Osteocyte (in vitro differentiated cells): Measurements from ENCODE around the gene PAQR7. TPM values are rescaled to one million over a fixed set of nuclear protein-coding genes. Genes with fewer than 3 reads are reported as not detected.
A peak's percentile ranks its signal among the peaks of the same experiment; 100 is the strongest.

Source experiments
- DNase-seq: peaks from one replicate; pipeline ENCODE4 v3.0.0; 2021; ENCODE audit warnings: mixed read lengths; ENCODE audit not compliant: unreplicated experiment; ENCODE audit errors: extremely low spot score
- H3K27ac Mint-ChIP-seq: one replicate; pipeline ENCODE4 v1.8.0; 2021; ENCODE audit warnings: mild to moderate bottlenecking, mixed read lengths; ENCODE audit not compliant: unreplicated experiment
- H3K27me3 Mint-ChIP-seq: one replicate; pipeline ENCODE4 v1.8.0; 2021; ENCODE audit warnings: mixed read lengths; ENCODE audit not compliant: unreplicated experiment
- H3K36me3 Mint-ChIP-seq: one replicate; pipeline ENCODE4 v1.8.0; 2021; ENCODE audit warnings: mixed read lengths; ENCODE audit not compliant: unreplicated experiment
- H3K4me1 Mint-ChIP-seq: one replicate; pipeline ENCODE4 v1.8.0; 2021; ENCODE audit warnings: mixed read lengths; ENCODE audit not compliant: unreplicated experiment
- H3K4me3 Mint-ChIP-seq: one replicate; pipeline ENCODE4 v1.8.0; 2021; ENCODE audit warnings: mild to moderate bottlenecking, moderate library complexity, mixed read lengths; ENCODE audit not compliant: unreplicated experiment
- H3K9me3 Mint-ChIP-seq: one replicate; pipeline ENCODE4 v1.8.0; 2021; ENCODE audit warnings: mixed read lengths; ENCODE audit not compliant: unreplicated experiment
- CTCF ChIP-seq: fragments of 200-600 bp; sonication (generic); IDR thresholded peaks from 2 replicates; pipeline ENCODE4 v1.5.0; 2021; ENCODE audit warnings: antibody characterized with exemption, mild to moderate bottlenecking, moderate library complexity
- total RNA-seq: library from RNA; stranded (reverse); gene quantifications from 2 replicates; pipeline ENCODE4 v1.2.1, GENCODE V29; 2021

PAQR7 gene
- total RNA-seq, 1 donor from 2014 or later: 11.0 TPM

- TF ChIP-seq CTCF: no peak
- Mint-ChIP-seq H3K4me3 (peak overlapping the region; percentile 85), H3K4me1 (peaks cover 23% of the 10 kb centered on the region), H3K9me3 (no peaks in the 10 kb centered on the region), H3K36me3 (no peaks in the 10 kb centered on the region), H3K27me3 (no peaks in the 10 kb centered on the region), H3K27ac (no peak overlapping the region)
- no peak for DNase-seq
Measured at GRCh38 chr1:25906644-25907300, 31.3 kb upstream of the PAQR7 start.

GRCh38 chr1:25905680-25906643 lies 30.5 kb upstream of the PAQR7 start, which contains the start of gene STMN1:
Gene STMN1, minus strand, starts transcription at chr1:25906419. Its CDS starts 1,743 bp downstream, at chr1:25904676.
- peak; percentile 95 for DNase-seq
- Mint-ChIP-seq H3K27me3 (no peaks in the 10 kb centered on the region), H3K9me3 (no peaks in the 10 kb centered on the region), H3K4me1 (peaks cover 23% of the 10 kb centered on the region), H3K4me3 (peak within 1 kb of the TSS; percentile 85), H3K27ac (peak within 1 kb of the TSS; percentile 93), H3K36me3 (peaks cover 5% of the 10 kb centered on the region)
- no peak for TF ChIP-seq CTCF

DNA sequence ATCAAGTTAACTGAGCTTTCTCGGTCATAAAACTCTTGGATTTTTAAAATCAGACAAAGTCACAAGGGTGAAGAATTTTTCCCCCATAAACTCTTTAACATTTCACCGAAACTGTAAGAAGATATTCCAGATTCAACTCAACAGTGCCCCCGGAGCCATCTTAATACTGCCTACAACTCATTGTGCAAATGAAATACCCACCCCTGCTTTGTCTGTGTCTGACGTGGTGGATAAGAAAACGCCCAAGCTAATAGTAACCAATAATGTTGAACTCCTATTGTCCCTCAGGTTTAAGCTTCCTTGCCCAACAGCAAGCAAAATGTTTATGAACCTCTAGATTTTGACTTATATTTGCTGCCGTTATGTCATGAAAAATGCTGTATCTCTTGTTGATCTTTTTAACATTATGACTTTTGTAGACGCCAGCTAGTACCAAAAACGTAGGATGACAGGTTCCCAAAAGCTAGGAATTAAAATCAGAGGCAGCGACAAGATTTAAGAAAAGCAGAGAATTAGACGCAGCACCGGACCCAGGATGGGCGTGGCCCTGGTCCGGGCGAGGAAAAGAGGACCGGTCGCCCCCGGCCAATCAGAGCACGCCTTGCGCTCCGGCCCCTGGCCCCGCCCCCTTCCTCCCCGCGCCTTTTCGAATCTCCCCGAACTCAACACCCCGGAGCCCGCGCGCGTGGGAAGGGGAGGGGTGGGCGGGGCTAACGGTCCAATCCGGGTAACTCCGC lies 29.6 kb upstream of the PAQR7 start:
- Mint-ChIP-seq H3K9me3 (no peaks in the 10 kb centered on the region), H3K4me3 (peak overlapping the region; percentile 80), H3K4me1 (peaks cover 27% of the 10 kb centered on the region), H3K27ac (peak overlapping the region; percentile 93), H3K36me3 (peaks cover 14% of the 10 kb centered on the region), H3K27me3 (no peaks in the 10 kb centered on the region)
- DNase-seq: peak; percentile 97
- peak; percentile 29 for TF ChIP-seq CTCF

- peak overlapping the region; percentile 80 for H3K4me3 Mint-ChIP-seq
- peaks cover 20% of the 10 kb centered on the region for H3K36me3 Mint-ChIP-seq
- peak overlapping the region; percentile 93 for H3K27ac Mint-ChIP-seq
- TF ChIP-seq CTCF: no peak
- DNase-seq: no peak
- H3K4me1 Mint-ChIP-seq: peaks cover 27% of the 10 kb centered on the region
- no peaks in the 10 kb centered on the region for H3K9me3 Mint-ChIP-seq
- no peaks in the 10 kb centered on the region for H3K27me3 Mint-ChIP-seq
Measured at GRCh38 chr1:25903986-25904385, 28.5 kb upstream of the PAQR7 start.
